Endothelial cell of umbilical vein (primary cell): Measurements from ENCODE around the gene FLT4. TPM values are rescaled to one million over a fixed set of nuclear protein-coding genes. Genes with fewer than 3 reads are reported as not detected.

ENCODE experiments used
- BruUV-seq: library from RNA; stranded (reverse); fragments of 400-500 nt; replicated peaks from 2 replicates; lab custom pipeline; 2021; lab: Mats Ljungman, UMichigan
- CTCF ChIA-PET: fragments of 300-600, 350-600 bp; sonication (Branson Sonifier 250); formaldehyde crosslinking; loops from one replicate; lab custom pipeline; 2021; ENCODE audit warnings: antibody characterized with exemption, inconsistent platforms; lab: Charles Lee
- POLR2A ChIA-PET: fragments of 300-600, 350-600 bp; sonication (Branson Sonifier 250); formaldehyde crosslinking; loops from one replicate; lab custom pipeline; 2021; ENCODE audit warnings: antibody characterized with exemption, inconsistent platforms; lab: Charles Lee
- DNase-seq: peaks from one replicate; pipeline ENCODE4 v3.0.0-alpha.2; 2011; ENCODE audit warnings: low read depth, low spot score
- FAIRE-seq: peaks from 2 replicates; lab custom pipeline; 2011; peaks lifted over from hg19 to GRCh38; lab: Jason Lieb, UNC
- H2AFZ ChIP-seq: 2 replicates; pipeline ENCODE4 v1.6.0; 2012; ENCODE audit warnings: low read depth, low read length, control low read depth, inconsistent platforms
- H3K27ac ChIP-seq: 2 replicates; pipeline ENCODE4 v1.5.1; 2011; ENCODE audit warnings: low read depth, mild to moderate bottlenecking, control low read depth, low read length, moderate library complexity; ENCODE audit not compliant: insufficient read depth
- H3K27me3 ChIP-seq, 2 experiments: 2 replicates each; pipeline versions ENCODE4 v1.6.0 to v1.6.1; 2011; ENCODE audit warnings: low read length in 2 of 2, mixed read lengths in 1 of 2; ENCODE audit not compliant: control insufficient read depth in 2 of 2, insufficient read depth in 2 of 2
- H3K36me3 ChIP-seq, 2 experiments: 2 replicates in 1 of 2; 3 replicates in 1 of 2; pipeline ENCODE4 v1.5.1; 2011; ENCODE audit warnings: low read length in 2 of 2, mild to moderate bottlenecking in 1 of 2, moderate library complexity in 1 of 2; ENCODE audit not compliant: control insufficient read depth in 2 of 2, insufficient read depth in 2 of 2; ENCODE audit errors: extremely low read depth in 1 of 2
- H3K4me1 ChIP-seq: 3 replicates; pipeline ENCODE4 v1.5.1; 2011; ENCODE audit warnings: mild to moderate bottlenecking, low read length; ENCODE audit not compliant: control insufficient read depth, insufficient read depth; ENCODE audit errors: extremely low read depth
- H3K4me2 ChIP-seq: 2 replicates; pipeline ENCODE4 v1.6.1; 2011; ENCODE audit warnings: low read length, control low read depth, mixed read lengths; ENCODE audit not compliant: insufficient read depth
- H3K4me3 ChIP-seq, 3 experiments: fragments of 200-600 bp in 1 of 3; sonication (generic), shearing (Covaris generic) in 1 of 3; replicated peaks in 1 of 3; 2 replicates each; pipeline ENCODE4 v1.5.1; 2011 to 2016; ENCODE audit warnings: control low read depth in 3 of 3, low read length in 3 of 3, mild to moderate bottlenecking in 2 of 3, inconsistent platforms in 1 of 3, low read depth in 1 of 3, moderate library complexity in 1 of 3; ENCODE audit not compliant: insufficient read depth in 1 of 3
- H3K79me2 ChIP-seq: 2 replicates; pipeline ENCODE4 v1.6.0; 2012; ENCODE audit warnings: low read length, inconsistent platforms; ENCODE audit not compliant: control insufficient read depth, insufficient read depth
- H3K9ac ChIP-seq: replicated peaks from 2 replicates; pipeline ENCODE3; 2011; ENCODE audit warnings: low read length, control low read depth; ENCODE audit not compliant: insufficient read depth; ENCODE audit errors: extremely low read depth
- H3K9me1 ChIP-seq: replicated peaks from 3 replicates; pipeline ENCODE4 v1.6.0; 2011; ENCODE audit warnings: mild to moderate bottlenecking, low read length; ENCODE audit not compliant: control insufficient read depth, insufficient read depth; ENCODE audit errors: extremely low read depth
- H3K9me3 ChIP-seq: replicated peaks from 2 replicates; pipeline ENCODE4 v1.5.1; 2012; ENCODE audit warnings: low read length, inconsistent platforms; ENCODE audit not compliant: control insufficient read depth, insufficient read depth
- H4K20me1 ChIP-seq: replicated peaks from 2 replicates; pipeline ENCODE3; 2011; ENCODE audit warnings: mild to moderate bottlenecking, low read length; ENCODE audit not compliant: control insufficient read depth, insufficient read depth; ENCODE audit errors: extremely low read depth
- CTCF ChIP-seq, 2 donors: IDR thresholded peaks; 1 replicate in 1 of 2; 2 replicates in 1 of 2; pipeline ENCODE4 v1.5.1; 2011; ENCODE audit warnings: low read length in 2 of 2, mild to moderate bottlenecking in 2 of 2, moderate library complexity in 2 of 2, control low read depth in 1 of 2, inconsistent platforms in 1 of 2, low read depth in 1 of 2; ENCODE audit not compliant: insufficient read depth in 1 of 2; ENCODE audit errors: extremely low read depth in 1 of 2
- EZH2 ChIP-seq: IDR thresholded peaks from 2 replicates; pipeline ENCODE4 v1.6.1; 2012; ENCODE audit warnings: borderline replicate concordance, low read depth, mild to moderate bottlenecking, moderate library complexity, low read length, inconsistent platforms; ENCODE audit not compliant: severe bottlenecking
- FOS ChIP-seq: IDR thresholded peaks from 2 replicates; pipeline ENCODE4 v1.6.1; 2011; ENCODE audit warnings: mild to moderate bottlenecking, low read length, moderate library complexity, borderline replicate concordance; ENCODE audit not compliant: insufficient read depth
- GATA2 ChIP-seq: IDR thresholded peaks from 2 replicates; pipeline ENCODE4 v1.7.0; 2011; ENCODE audit warnings: low read depth, mild to moderate bottlenecking, moderate library complexity, mixed read lengths, low read length; ENCODE audit not compliant: insufficient read length, insufficient read depth
- JUN ChIP-seq: IDR thresholded peaks from 2 replicates; pipeline ENCODE4 v1.6.1; 2011; ENCODE audit warnings: borderline replicate concordance, low read depth; ENCODE audit not compliant: insufficient read length, insufficient read depth
- MAX ChIP-seq: IDR thresholded peaks from 2 replicates; pipeline ENCODE4 v1.6.1; 2011; ENCODE audit not compliant: insufficient read depth, insufficient read length
- MYC ChIP-seq: IDR thresholded peaks from one replicate; pipeline ENCODE4 v1.6.1; 2011; ENCODE audit warnings: mild to moderate bottlenecking, low read depth, low read length
- POLR2A ChIP-seq: IDR thresholded peaks from 2 replicates; pipeline ENCODE4 v1.6.1; 2012; ENCODE audit warnings: low read depth, mild to moderate bottlenecking, control low read depth, low read length
- POLR2AphosphoS5 ChIP-seq: IDR thresholded peaks from 2 replicates; pipeline ENCODE4 v1.6.1; 2012; ENCODE audit warnings: low read depth, mild to moderate bottlenecking, control low read depth, low read length, moderate library complexity; ENCODE audit not compliant: insufficient read depth
- dilution Hi-C: fragments of 300-500 bp; cut with MboI; formaldehyde crosslinking; loops from one replicate; pipeline ENCODE4 v1.15.0; 2019; ENCODE audit warnings: low sequenced_read_pairs; ENCODE audit not compliant: extremely low pct_ligation_motif_present
- intact Hi-C: fragments of 100-400 bp; cut with micrococcal nuclease; formaldehyde crosslinking; loops from one replicate; pipeline ENCODE4 v1.10.0; 2022
- polyA plus RNA-seq, 4 experiments: library from polyadenylated mRNA; depleted of rRNA in 3 of 4; stranded (reverse) in 3 of 4; unstranded in 1 of 4; fragments of >200 nt; gene quantifications; 2 replicates each; pipeline versions ENCODE4 v1.2.1 to v1.2.3, GENCODE V29; 2011 to 2012; ENCODE audit warnings: missing spikeins in 1 of 4
- total RNA-seq: library from RNA; stranded (reverse); gene quantifications from 2 replicates; pipeline ENCODE4 v1.2.3, GENCODE V29; 2021

The FLT4 gene
- total and polyA plus RNA-seq, 2 donors (not counting 3 experiments of a cell fraction or from before 2014, with no cell fraction given): 44.4 to 71.5 TPM

- H3K9me3 ChIP-seq: no peaks in the 10 kb centered on the region
- CTCF ChIA-PET: no interaction called here
- no peak for TF ChIP-seq CTCF (IDR thresholded peaks at IDR 0.05; ENCODE audit: extremely low read depth in 1 of 2, insufficient read depth in 1 of 2, low read depth in 1 of 2, low read length in 2 of 2)
- H3K27me3 ChIP-seq: no peaks in the 10 kb centered on the region
- BruUV-seq: no TSS peak
- H3K36me3 ChIP-seq: no peaks in the 10 kb centered on the region
- FAIRE-seq (no peak), DNase-seq (no peak)
- no peak overlapping the region for H3K4me2 ChIP-seq
- H3K27ac ChIP-seq: no peak overlapping the region
- dilution Hi-C loops: no loop called here
- H3K9me1 ChIP-seq: no peaks in the 10 kb centered on the region
- POLR2A ChIA-PET: no interaction called here
- no peaks in the 10 kb centered on the region for H4K20me1 ChIP-seq
- intact Hi-C loops: no loop called here
- H3K4me1 ChIP-seq: no peaks in the 10 kb centered on the region
- no peak overlapping the region for H2AFZ ChIP-seq
- H3K9ac ChIP-seq: no peak overlapping the region
- H3K4me3 ChIP-seq: no peak overlapping the region
- no peaks in the 10 kb centered on the region for H3K79me2 ChIP-seq
These were observed 17.4 kb upstream of the FLT4 start for GRCh38 chr5:180666812-180667211.

- BruUV-seq: no TSS peak
- H3K4me1 ChIP-seq: no peaks in the 10 kb centered on the region
- H3K4me3 ChIP-seq: no peak overlapping the region
- H4K20me1 ChIP-seq: no peaks in the 10 kb centered on the region
- H3K4me2 ChIP-seq: no peak overlapping the region
- no peaks in the 10 kb centered on the region for H3K36me3 ChIP-seq
- no peaks in the 10 kb centered on the region for H3K79me2 ChIP-seq
- H3K9ac ChIP-seq: no peak overlapping the region
- DNase-seq: no peak
- H2AFZ ChIP-seq: no peak overlapping the region
- FAIRE-seq: no peak
- H3K27me3 ChIP-seq: no peaks in the 10 kb centered on the region
- dilution Hi-C loops (no loop called here), intact Hi-C loops (no loop called here)
- POLR2A ChIA-PET: no interaction called here
- H3K9me3 ChIP-seq: no peaks in the 10 kb centered on the region
- H3K27ac ChIP-seq: no peak overlapping the region
- no peak for TF ChIP-seq MYC
- no peak for TF ChIP-seq MAX
- no peak for TF ChIP-seq JUN
- TF ChIP-seq EZH2: no peak
- TF ChIP-seq FOS: no peak
- TF ChIP-seq POLR2A: no peak
- no peak for TF ChIP-seq GATA2
- no peak for TF ChIP-seq POLR2AphosphoS5
- no peak for TF ChIP-seq CTCF (IDR thresholded peaks at IDR 0.05; ENCODE audit: extremely low read depth in 1 of 2, insufficient read depth in 1 of 2, low read depth in 1 of 2, low read length in 2 of 2)
- CTCF ChIA-PET: no interaction called here
- no peaks in the 10 kb centered on the region for H3K9me1 ChIP-seq
These were observed 16.4 kb upstream of the FLT4 start for GRCh38 chr5:180665682-180666404.
